HG03442 (cell line): Measurements from ENCODE around the gene PRRT1.
A peak's percentile ranks its signal among the peaks of the same experiment; 100 is the strongest.
"Not testable (repeated sequence)": the region's sequence is repeated elsewhere in the genome, so short reads cannot be mapped to it uniquely, and the experiment has no call there.

Experiments
- ATAC-seq: cut with Tn5 transposase; IDR thresholded peaks from one replicate; pipeline ENCODE4 v1.9.1; 2021; ENCODE audit warnings: mild to moderate bottlenecking, moderate library complexity; ENCODE audit not compliant: unreplicated experiment

The PRRT1 gene

DNA sequence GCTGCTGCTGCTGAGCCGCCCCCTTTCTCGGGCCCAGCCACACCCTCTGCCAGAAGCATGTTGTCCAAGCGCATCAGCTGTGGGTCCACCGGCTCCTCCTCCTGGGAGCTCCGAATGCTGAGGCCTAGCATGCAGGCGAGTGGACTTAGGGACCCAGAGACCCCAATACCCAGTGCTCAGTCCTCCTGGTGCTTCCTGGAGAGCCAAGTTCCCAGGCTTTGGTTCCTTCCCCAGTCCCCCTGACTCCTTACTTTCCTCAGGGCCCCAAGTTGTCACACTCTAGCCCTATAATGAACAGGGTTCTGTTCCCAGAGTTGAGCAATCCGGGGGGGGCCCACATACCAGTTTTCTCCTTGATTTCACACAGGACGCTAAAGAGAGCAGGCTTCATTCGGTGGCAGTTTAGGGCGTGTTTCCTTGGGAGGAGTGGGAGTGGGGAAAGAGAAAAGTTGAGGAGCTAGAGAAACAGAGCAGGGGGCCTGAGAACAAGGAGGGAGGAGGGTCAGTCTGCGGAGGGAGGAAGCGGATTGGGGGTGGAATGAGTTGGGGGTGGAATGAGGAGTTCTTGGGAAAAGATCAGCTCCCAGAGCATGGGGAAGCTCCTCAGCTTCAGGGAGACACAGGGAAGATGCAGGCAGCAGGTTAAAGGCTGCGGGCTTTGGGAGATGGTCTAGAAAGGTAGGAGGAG lies 36.8 kb upstream of the PRRT1 start:
- no peak for ATAC-seq

DNA sequence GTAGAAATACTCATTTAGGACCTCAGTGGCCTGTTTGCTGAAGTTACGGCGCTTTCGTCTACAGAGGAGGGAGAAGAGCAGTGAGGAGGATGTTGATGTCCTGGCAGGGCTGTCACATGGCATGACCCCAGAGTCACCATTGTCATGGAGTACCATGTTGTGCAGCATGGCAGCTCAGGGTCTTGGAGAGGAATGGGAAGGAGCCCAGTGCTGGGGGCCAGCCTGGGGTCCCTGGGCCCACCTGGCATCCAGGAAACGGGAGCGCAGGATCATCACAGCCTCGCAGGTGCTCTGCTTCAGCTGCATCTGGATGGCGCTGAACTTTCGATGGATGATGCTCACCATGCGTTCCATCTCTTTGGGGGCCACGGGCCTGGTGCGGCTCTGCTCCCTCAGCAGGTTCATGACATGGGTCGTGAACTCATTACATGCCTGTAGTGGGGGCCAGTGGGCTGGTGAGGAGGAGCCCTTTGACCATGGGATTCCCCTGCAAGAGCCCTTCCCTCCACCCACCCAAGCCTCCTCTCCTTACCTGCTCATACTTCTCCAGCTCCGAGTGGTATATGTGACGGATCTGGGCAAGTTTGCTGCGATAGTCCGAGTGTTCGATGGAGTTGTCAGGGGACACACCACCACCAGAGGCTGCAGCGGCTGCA lies 36.1 kb upstream of the PRRT1 start:
- not testable (repeated sequence) for ATAC-seq

DNA sequence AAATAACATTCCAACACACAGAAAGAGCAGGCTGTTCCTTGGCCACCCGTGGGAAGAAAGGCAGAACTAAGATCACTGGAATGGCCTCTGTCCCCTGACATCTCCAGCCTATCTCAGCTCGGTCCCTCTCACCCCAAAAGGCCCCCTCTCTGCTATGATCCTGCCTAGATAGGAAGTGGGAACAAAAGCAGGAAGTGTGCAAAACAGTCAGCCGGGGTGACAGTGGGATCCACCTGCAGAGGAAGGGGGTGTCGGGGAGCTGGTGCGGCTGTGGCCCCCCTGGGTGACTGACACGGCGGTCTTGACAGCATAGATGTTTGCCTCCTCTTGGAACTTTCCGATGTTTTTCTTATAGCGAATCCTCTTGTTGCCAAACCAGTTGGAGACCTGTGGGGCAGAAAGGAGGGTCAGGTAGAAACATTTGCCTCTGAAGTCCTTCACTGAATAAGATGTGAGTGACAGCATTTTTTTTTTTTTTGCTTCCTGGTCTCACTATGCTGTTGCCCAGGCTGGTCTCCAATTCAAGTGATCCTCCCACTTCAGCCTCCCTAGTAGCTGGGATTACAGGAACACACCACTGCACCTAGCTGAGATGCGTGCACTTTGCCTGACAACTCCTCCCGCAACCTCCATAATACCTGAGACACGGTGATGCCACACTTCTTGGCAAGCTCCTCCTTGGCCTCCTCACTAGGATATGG lies 35.4 kb upstream of the PRRT1 start:
- no peak for ATAC-seq

DNA sequence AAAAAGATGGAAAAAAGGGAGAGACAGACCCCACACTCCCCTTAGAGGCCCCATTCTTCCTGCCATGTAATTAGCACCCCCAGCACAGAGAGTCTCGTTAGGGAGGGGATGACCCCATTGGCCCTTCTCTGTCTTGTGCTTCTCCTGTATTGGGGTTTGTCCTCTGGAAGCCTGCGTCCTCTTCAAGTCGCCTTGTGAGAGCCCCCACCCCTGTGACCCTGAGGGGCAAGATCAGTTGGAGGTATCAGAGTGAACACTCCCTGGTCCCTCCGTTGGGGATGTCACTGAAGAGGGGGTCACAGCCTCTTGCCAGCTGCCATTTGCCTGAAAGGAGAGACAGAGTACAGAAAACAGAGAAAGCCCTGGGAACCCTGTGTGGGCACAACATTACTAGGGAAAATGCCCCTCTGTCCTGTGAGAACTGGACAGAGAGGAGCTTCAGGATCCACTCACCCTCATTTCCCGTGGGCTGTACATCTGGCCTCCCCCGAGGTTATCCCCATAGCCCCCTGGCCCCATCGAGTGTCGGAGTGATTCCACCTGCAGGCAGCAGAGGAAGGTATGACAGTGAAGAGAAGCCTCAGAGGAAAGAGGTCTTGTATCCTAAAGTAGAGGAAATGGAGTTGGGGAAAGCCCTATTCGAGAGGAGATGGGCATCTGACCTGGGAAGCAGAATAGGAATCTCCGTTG lies 34.6 kb upstream of the PRRT1 start:
- ATAC-seq: not testable (repeated sequence)

DNA sequence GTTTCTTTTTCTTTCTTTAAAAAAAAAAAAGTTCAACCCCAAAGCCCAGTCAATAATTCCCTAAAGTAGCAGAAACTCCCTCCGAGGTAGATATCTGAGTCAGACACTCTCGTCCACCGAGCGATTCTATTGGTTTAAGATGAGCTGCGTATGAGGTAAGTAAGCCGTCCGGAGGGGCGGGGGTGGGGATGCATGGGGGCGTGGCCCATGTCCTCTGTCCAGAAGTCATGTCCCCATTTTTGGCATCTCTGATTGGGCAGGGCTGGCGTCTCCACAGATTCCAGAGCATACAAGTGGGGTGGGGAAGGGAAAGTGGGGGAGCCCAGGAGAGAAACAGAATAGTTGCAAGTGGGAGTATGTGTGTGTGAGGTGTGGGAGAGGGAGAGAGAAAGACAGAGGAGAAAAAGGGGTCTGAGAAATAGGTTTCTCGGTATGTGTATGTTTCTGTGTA lies 34.0 kb upstream of the PRRT1 start:
- ATAC-seq: peak; percentile 30

DNA sequence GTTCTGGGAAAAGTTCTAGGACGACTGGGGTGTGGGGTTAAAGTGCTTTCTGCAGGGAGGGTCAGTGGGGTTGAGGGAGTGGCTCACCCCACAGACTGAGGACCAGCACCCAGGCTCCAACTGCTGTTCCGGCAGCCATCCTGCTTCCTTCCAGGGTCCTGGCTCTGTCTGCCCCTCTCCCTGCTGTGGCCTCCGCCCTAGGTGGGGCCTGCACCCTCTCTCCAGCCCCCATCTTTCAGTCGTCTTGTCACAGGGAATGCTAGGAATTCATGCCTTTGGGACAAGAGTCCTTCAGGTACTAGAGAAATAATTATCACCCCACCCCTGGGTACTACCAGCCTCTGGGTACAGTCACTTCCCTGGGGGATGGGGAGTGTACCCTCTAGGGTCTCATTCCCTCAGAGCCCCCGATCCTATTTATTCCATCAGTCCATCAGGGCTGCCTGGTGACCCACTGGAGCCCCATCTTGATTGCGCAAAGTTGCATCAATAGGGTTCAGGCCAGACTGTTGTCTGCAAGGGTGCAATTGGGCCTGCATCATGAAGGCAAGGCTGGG lies 32.4 kb upstream of the PRRT1 start, which contains the start of gene AGER:
TSS of gene AGER (minus strand) at position 170 of the 557 bp plus-strand sequence. CDS start at position 139, 31 bp downstream.
- no peak for ATAC-seq

DNA sequence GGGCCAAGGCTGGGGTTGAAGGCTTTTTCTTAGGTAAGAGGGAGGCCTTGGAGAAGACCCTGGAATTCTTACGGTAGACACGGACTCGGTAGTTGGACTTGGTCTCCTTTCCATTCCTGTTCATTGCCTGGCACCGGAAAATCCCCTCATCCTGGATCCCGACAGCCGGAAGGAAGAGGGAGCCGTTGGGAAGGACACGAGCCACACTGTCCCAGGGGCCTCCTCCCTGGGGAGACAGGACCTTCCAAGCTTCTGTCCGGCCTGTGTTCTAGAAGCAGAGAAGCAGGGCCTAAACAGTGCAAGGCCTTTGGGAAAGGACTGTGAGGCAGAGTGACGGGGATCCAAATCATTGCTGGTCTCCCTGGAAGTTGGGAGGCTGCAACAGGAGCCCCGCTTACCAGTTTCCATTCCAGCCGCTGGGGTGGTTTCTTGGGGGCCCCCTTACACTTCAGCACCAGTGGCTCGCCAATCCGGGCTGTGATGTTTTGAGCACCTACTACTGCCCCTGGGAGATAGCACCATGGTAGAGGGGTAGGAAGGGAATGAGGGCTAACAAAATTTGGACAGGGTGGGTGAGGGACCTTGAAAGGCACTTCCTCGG lies 31.8 kb upstream of the PRRT1 start:
- ATAC-seq: no peak

DNA sequence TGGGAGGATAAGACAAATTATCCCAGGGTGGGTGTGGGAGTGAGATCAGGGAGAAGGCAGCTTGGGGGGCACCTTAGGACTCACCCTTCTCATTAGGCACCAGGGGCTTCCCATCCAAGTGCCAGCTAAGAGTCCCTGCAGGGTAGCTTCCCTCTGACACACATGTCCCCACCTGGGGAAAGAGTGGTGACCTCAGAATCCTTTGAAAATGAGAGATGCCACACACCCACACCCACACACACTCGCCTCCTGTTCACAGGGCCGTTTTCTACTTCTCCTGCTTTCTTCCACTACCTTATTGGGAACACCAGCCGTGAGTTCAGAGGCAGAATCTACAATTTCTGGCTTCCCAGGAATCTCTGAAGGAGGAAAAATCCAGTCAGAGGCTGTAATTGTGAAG lies 31.3 kb upstream of the PRRT1 start:
- no peak for ATAC-seq

DNA sequence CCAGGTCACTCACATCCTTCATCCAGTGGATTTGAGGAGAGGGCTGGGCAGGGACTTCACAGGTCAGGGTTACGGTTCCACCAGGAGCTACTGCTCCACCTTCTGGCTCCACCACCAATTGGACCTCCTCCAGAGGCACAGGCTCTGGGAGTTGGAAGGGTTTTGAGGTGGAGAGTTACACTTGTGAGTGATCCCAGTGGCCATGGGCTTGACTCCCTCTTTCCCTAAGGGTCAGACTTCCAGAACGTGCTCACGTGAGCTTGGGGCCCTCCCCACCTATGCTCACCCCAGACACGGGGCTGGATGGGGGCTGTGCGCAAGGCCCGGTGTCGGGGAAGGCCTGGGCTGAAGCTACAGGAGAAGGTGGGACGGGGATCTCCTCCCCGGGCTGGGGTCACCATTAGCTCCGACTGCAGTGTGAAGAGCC lies 30.8 kb upstream of the PRRT1 start:
- ATAC-seq: no peak

DNA sequence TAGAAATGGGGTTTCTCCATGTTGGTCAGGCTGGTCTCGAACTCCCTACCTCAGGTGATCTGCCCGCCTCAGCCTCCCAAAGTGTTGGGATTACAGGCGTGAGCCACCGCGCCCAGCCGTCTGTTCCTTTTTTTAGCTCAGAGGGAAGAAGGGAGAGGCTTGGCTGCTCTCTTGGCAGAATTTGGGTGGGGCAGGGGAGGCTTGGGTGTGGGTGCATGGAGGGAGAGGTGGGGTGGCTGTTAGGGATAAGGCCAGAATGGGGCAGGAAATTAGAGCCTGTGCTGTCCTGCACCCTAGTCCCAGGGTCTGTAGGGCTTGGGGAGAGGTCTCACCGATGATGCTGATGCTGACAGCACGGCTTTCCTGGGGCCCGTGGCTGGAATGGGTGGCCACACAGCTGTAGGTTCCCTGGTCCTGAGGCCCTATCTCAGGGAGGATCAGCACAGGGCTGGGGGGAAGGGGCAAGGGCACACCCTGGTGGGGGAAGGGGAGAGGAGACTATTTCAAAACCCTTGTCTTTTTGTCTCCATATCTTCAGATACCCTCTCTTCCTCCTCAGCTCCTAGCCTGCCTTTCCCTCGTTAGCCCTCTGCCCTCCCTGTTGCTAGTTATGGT lies 30.3 kb upstream of the PRRT1 start:
- no peak for ATAC-seq

DNA sequence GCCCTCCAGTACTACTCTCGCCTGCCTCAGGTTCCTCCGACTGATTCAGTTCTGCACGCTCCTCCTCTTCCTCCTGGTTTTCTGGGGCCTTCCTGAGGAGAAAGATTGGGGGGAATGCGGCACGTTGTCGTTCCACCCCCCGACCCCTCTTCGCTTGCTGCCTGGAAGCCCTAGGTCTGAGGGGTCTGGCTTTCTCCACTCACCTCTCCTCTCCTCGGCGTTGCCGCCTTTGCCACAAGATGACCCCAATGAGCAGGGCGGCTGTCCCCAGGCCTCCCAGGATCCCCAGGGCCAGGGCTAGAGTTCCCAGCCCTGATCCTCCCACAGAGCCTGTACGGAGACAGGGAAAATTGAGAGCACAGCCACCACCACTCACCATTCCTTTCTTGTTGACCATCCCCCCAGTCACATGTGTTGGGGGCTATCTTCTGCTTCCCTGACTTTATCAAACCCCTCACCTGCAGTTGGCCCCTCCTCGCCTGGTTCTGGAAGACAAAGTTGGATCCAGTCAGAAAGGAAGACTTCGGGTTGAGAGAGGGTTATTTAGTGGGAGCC lies 29.5 kb upstream of the PRRT1 start:
- ATAC-seq: no peak

DNA sequence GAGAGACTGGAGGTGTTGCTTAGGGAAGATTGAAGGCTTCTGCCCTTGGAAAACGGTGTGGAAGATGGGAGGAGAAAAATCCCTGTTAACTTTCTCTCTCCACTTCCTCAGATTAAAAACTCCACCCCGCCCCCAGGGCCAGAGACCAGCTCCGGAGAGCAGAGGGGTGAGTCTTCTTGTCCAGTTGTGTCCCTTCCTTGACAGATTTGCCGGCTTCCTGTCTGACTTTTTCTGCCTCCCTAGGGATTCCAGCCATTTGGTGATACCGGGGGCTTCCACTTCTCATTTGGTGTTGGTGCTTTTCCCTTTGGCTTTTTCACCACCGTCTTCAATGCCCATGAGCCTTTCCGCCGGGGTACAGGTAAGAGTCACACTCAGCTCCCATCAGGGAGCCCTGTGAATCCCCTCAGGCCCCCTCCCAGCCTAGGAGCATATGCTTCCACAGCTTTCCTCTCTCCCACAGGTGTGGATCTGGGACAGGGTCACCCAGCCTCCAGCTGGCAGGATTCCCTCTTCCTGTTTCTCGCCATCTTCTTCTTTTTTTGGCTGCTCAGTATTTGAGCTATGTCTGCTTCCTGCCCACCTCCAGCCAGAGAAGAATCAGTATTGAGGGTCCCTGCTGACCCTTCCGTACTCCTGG lies 28.1 kb upstream of the PRRT1 start:
- no peak for ATAC-seq

DNA sequence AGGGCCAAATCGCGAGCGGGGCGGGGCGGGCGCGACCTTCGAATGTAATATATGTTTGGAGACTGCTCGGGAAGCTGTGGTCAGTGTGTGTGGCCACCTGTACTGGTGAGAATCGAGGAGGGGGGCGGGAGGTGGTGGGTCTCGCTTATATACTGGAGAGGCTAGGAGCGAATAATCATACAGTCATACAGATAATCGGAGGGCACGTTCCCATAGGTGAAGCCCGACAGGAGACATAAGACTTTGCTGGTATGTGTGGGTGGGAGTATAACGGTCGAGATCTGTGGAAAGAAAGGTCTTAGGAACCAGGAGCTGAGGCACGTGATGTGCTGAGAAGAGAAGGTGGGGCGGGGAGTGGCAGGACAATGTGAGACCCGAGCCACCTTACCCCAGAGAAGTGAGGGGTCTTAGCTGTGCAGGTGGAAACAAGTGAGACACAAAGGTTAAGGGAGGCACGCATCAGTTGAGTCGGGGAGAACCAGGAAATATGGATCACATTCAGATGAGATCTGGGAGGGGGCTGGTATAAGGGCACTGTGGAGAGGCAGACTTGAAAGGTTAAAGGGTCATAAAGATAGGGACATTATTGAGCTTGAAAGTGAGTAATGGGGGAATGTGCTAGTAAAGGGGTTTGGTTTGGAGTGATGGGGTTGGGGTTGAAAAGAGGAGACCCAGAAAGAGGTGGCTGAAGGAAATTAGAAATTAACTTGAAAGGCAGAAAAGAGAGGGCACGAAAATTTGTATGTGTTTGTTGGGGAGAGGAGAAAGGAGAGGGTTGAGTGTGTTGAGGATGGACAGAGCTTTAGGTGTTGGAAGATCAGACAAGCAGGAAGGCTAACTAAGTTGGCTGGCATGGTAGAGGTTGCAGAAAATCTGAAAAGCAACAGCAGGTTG lies 27.1 kb upstream of the PRRT1 start:
- no peak for ATAC-seq

DNA sequence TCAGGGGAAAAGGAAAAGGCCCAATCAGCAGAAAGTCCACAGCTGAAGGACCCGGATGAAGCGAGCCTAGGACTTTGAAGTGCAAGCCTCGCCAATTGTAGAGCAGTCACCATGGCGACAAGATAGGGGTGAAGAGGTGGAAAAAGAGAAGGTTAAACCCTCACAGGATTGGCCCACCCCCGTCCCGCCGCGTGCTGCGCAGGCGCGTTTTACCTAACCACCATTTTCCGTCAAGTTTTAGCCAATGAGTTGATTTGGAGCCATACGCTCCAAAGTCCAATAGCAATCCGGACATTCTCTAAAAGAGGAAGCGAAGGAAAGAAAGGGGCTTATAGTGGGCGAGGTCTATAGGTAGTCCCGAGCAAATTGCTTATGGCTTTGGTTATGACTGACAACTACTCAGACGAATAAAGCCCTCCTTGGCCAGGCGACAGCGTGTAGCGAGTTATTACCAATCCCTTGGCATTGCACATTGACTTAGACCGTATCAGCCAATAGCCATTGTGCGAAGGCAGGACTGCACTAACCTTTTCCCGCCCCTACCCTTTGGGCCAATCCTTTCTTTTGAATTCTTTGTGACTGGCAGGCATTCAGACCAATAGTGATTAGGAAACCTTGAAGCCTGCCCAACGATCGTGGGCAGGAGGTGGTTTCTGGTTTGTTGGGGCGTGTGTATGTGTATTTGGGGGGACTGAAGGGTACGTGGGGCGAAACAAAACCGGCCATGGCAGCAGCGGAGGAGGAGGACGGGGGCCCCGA lies 26.2 kb upstream of the PRRT1 start, which contains the start of gene RNF5:
TSS of gene RNF5 (plus strand) at position 618 of the 759 bp plus-strand sequence. CDS start at position 725, 107 bp downstream.
- ATAC-seq: peak; percentile 79

DNA sequence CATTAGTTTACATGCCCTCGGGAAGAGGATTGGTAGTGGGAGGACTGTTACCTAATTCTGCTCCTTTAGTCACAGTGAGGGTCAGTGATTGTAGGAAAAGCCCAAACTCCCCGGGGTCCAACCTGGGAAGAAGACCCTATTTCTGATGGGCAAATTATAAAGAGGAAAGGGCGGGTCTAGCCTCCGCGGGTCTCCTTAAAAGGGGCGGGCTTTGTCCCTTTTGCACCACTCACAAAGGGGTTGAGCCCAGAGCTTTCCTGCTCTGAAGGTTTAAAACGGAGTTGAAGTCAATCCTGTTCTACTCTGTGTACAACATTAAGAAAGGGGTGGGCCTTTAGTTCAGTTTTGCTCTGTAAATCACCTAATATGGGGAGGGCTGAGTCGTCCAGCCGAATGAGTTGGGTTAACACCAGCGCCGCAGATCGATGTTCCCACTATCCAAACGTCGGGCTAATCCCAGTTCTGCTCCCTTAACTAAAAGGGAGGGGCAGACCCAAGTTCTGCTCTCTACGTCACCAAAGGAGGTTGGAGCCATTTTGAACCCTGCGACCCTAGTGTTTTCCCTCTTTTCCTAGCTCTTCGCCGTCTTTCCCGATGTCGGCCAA lies 25.5 kb upstream of the PRRT1 start:
- ATAC-seq: peak; percentile 0

DNA sequence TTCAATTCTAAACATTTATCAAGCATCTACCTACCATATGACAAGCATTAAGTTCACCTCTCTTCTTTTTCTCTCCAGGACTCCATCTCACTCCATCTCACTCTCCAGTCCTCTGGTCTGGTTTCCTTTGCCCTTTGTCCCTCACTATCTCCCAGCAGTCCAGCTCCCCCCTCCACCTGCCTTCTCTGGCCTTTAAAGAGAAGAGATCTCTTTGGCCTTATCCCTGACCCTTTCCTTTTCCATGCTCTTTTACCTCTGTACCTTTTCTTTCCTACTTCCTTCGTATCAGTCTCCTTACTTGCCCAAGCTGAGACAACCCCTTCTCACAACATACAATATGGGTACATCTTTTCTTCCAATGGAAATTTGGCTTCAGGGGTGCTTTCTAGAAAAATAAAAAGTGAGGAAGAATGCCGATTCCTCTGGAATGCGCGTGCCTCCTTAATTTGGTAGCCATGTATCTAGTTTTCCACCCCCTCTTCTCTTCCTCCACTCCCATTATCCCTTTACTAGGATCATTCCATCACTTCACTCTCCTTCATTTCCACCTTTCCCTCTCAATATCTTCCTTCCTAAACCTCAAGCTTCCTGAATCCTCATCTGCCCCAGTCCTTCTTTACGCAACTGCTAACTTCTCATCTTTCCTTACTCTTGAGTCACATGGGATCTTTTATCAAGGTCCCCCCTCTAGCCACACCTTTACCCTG lies 24.9 kb upstream of the PRRT1 start:
- ATAC-seq: no peak
